Measurements from ENCODE around the gene GALNS. TPM values are rescaled to one million over a fixed set of nuclear protein-coding genes. Genes with fewer than 3 reads are reported as not detected.

Gene GALNS
- total and polyA plus RNA-seq, 2 of the 13 experiments (the other 11 are each of a cell fraction or from before 2014, with no cell fraction given) = 9.2 to 9.8 TPM

DNA sequence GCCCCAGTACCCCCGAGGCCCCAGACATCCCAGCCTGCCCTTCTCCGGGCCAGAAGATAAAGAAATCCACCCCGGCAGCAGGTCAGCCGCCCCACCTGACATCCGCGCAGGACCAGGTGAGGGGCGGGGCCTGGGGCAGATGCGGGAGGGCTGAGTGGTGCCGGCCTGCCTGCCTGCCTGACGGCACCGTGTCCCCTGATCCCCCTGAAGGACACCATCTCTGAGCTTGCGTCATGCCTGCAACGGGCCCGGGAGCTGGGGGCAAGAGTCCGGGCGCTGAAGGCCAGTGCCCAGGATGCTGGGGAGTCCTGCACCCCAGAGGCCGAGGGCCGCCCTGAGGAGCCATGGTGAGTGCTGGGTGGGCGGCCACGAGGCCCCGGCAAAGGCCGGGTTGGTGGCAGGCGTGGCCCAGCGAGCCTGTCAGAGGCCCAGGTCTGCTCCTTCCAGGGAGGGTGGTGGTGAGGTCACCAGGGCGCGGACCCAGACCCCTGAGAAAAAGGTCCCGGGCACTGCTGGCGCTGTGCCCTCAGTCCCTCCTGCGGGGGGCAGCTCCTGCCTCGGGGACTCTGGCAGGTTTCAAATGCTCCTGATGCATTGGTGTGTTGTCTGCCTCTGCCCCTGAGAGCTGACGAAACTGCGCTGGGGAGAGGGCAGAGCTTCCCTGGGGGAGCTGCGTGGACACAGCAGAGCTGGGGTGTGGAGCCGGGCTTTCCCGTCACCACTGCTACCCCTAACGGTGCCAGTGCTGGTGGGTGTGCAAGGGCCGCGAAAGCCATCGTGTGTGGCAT, 52.0 kb downstream of the GALNS start (continued):
- TF ChIP-seq KLF16 (CRISPR knock-in tag; IDR thresholded peaks at IDR 0.05) (peak in 1 of 2 experiments; percentile 75; a peak in 2 of 4 replicates), ZNF549 (CRISPR knock-in tag; IDR thresholded peaks at IDR 0.05) (no peak), SOX6 (IDR thresholded peaks at IDR 0.05) (no peak), SOX6 (CRISPR knock-in tag; IDR thresholded peaks at IDR 0.05) (peak; percentile 56), ZNF260 (CRISPR knock-in tag; IDR thresholded peaks at IDR 0.05; ENCODE audit: borderline replicate concordance, low read depth) (no peak), RBM22 (optimal IDR thresholded peaks at IDR 0.05; ENCODE audit: low read length) (peak; percentile 76), IRF2 (CRISPR knock-in tag; IDR thresholded peaks at IDR 0.05) (0 out of 2 replicates have a peak, but pooled peaks have one; percentile 13), PHF21A (CRISPR knock-in tag; IDR thresholded peaks at IDR 0.05) (peak; percentile 48; the same call in 1 of the 2 replicates), ZNF282 (IDR thresholded peaks at IDR 0.05; ENCODE audit: partially characterized antibody) (no peak)
- TF ChIP-seq, protein P1, sequence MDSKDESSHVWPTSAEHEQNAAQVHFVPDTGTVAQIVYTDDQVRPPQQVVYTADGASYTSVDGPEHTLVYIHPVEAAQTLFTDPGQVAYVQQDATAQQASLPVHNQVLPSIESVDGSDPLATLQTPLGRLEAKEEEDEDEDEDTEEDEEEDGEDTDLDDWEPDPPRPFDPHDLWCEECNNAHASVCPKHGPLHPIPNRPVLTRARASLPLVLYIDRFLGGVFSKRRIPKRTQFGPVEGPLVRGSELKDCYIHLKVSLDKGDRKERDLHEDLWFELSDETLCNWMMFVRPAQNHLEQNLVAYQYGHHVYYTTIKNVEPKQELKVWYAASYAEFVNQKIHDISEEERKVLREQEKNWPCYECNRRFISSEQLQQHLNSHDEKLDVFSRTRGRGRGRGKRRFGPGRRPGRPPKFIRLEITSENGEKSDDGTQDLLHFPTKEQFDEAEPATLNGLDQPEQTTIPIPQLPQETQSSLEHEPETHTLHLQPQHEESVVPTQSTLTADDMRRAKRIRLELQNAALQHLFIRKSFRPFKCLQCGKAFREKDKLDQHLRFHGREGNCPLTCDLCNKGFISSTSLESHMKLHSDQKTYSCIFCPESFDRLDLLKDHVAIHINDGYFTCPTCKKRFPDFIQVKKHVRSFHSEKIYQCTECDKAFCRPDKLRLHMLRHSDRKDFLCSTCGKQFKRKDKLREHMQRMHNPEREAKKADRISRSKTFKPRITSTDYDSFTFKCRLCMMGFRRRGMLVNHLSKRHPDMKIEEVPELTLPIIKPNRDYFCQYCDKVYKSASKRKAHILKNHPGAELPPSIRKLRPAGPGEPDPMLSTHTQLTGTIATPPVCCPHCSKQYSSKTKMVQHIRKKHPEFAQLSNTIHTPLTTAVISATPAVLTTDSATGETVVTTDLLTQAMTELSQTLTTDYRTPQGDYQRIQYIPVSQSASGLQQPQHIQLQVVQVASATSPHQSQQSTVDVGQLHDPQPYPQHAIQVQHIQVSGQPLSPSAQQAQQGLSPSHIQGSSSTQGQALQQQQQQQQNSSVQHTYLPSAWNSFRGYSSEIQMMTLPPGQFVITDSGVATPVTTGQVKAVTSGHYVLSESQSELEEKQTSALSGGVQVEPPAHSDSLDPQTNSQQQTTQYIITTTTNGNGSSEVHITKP (CRISPR knock-in tag; IDR thresholded peaks at IDR 0.05; ENCODE audit: low read depth) = peak; percentile 96
- TF ChIP-seq, protein P2, sequence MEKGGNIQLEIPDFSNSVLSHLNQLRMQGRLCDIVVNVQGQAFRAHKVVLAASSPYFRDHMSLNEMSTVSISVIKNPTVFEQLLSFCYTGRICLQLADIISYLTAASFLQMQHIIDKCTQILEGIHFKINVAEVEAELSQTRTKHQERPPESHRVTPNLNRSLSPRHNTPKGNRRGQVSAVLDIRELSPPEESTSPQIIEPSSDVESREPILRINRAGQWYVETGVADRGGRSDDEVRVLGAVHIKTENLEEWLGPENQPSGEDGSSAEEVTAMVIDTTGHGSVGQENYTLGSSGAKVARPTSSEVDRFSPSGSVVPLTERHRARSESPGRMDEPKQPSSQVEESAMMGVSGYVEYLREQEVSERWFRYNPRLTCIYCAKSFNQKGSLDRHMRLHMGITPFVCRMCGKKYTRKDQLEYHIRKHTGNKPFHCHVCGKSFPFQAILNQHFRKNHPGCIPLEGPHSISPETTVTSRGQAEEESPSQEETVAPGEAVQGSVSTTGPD (CRISPR knock-in tag; IDR thresholded peaks at IDR 0.05) = no peak
- TF ChIP-seq, protein P3, sequence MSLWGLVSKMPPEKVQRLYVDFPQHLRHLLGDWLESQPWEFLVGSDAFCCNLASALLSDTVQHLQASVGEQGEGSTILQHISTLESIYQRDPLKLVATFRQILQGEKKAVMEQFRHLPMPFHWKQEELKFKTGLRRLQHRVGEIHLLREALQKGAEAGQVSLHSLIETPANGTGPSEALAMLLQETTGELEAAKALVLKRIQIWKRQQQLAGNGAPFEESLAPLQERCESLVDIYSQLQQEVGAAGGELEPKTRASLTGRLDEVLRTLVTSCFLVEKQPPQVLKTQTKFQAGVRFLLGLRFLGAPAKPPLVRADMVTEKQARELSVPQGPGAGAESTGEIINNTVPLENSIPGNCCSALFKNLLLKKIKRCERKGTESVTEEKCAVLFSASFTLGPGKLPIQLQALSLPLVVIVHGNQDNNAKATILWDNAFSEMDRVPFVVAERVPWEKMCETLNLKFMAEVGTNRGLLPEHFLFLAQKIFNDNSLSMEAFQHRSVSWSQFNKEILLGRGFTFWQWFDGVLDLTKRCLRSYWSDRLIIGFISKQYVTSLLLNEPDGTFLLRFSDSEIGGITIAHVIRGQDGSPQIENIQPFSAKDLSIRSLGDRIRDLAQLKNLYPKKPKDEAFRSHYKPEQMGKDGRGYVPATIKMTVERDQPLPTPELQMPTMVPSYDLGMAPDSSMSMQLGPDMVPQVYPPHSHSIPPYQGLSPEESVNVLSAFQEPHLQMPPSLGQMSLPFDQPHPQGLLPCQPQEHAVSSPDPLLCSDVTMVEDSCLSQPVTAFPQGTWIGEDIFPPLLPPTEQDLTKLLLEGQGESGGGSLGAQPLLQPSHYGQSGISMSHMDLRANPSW (CRISPR knock-in tag; IDR thresholded peaks at IDR 0.05; ENCODE audit: borderline replicate concordance) = no peak
- TF ChIP-seq, protein P4, sequence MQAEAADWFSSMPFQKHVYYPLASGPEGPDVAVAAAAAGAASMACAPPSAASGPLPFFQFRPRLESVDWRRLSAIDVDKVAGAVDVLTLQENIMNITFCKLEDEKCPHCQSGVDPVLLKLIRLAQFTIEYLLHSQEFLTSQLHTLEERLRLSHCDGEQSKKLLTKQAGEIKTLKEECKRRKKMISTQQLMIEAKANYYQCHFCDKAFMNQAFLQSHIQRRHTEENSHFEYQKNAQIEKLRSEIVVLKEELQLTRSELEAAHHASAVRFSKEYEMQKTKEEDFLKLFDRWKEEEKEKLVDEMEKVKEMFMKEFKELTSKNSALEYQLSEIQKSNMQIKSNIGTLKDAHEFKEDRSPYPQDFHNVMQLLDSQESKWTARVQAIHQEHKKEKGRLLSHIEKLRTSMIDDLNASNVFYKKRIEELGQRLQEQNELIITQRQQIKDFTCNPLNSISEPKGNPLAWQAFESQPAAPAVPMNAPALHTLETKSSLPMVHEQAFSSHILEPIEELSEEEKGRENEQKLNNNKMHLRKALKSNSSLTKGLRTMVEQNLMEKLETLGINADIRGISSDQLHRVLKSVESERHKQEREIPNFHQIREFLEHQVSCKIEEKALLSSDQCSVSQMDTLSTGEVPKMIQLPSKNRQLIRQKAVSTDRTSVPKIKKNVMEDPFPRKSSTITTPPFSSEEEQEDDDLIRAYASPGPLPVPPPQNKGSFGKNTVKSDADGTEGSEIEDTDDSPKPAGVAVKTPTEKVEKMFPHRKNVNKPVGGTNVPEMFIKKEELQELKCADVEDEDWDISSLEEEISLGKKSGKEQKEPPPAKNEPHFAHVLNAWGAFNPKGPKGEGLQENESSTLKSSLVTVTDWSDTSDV (CRISPR knock-in tag; IDR thresholded peaks at IDR 0.05) = 0 out of 2 replicates have a peak, but pooled peaks have one; percentile 20
- TF ChIP-seq, protein P5, sequence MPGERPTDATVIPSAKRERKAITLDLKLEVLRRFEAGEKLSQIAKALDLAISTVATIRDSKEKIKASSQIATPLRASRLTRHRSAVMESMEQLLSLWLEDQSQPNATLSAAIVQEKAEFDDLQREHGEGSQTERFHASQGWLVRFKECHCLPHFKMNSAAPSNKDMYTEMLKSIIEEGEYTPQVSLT (CRISPR knock-in tag; IDR thresholded peaks at IDR 0.05; ENCODE audit: borderline replicate concordance, low read depth) = 0 out of 2 replicates have a peak, but pooled peaks have one; percentile 31
- TF ChIP-seq, protein P6, sequence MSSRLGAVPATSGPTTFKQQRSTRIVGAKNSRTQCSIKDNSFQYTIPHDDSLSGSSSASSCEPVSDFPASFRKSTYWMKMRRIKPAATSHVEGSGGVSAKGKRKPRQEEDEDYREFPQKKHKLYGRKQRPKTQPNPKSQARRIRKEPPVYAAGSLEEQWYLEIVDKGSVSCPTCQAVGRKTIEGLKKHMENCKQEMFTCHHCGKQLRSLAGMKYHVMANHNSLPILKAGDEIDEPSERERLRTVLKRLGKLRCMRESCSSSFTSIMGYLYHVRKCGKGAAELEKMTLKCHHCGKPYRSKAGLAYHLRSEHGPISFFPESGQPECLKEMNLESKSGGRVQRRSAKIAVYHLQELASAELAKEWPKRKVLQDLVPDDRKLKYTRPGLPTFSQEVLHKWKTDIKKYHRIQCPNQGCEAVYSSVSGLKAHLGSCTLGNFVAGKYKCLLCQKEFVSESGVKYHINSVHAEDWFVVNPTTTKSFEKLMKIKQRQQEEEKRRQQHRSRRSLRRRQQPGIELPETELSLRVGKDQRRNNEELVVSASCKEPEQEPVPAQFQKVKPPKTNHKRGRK (CRISPR knock-in tag; IDR thresholded peaks at IDR 0.05) = no peak
